Activated CD4-positive, CD25-positive, alpha-beta regulatory T cell treated with anti-CD3 and anti-CD28 coated beads, Interleukin-2, amount 50 U/mL, for 16 hours (primary cell): ENCODE results near the gene BTBD9.

Source experiments
- DNase-seq: peaks from one replicate; pipeline ENCODE4 v3.0.0-alpha.2; 2020; ENCODE audit warnings: low read depth, low spot score

BTBD9 gene

GRCh38 chr6:38209371-38210260 is 430.1 kb downstream of the BTBD9 start:
- no peak for DNase-seq

GRCh38 chr6:38208028-38208427 is 431.7 kb downstream of the BTBD9 start:
- no peak for DNase-seq

GRCh38 chr6:38207375-38207774 is 432.4 kb downstream of the BTBD9 start:
- DNase-seq, result no peak

- DNase-seq, result no peak
Measured at GRCh38 chr6:38198219-38198618, 441.5 kb downstream of the BTBD9 start.

- DNase-seq, result no peak
Measured at GRCh38 chr6:38195113-38195635, 444.6 kb downstream of the BTBD9 start.

GRCh38 chr6:38194589-38194988 is 445.1 kb downstream of the BTBD9 start:
- no peak for DNase-seq

- DNase-seq, result no peak
Measured at GRCh38 chr6:38194282-38194572, 445.5 kb downstream of the BTBD9 start.

- no peak for DNase-seq
Measured at GRCh38 chr6:38193481-38194281, 446.0 kb downstream of the BTBD9 start.

GRCh38 chr6:38193051-38193450 is 446.7 kb downstream of the BTBD9 start:
- DNase-seq, result no peak

- DNase-seq, result no peak
Measured at GRCh38 chr6:38192487-38192886, 447.2 kb downstream of the BTBD9 start.

- no peak for DNase-seq
Measured at GRCh38 chr6:38192011-38192410, 447.7 kb downstream of the BTBD9 start.

GRCh38 chr6:38191418-38191817 is 448.3 kb downstream of the BTBD9 start:
- no peak for DNase-seq

GRCh38 chr6:38188677-38189335 is 450.9 kb downstream of the BTBD9 start:
- DNase-seq, result no peak

- DNase-seq, result no peak
Measured at GRCh38 chr6:38187811-38188590, 451.7 kb downstream of the BTBD9 start.

- DNase-seq, result no peak
Measured at GRCh38 chr6:38187325-38187724, 452.4 kb downstream of the BTBD9 start.

- no peak for DNase-seq
Measured at GRCh38 chr6:38185752-38186151, 454.0 kb downstream of the BTBD9 start.

- no peak for DNase-seq
Measured at GRCh38 chr6:38185244-38185643, 454.5 kb downstream of the BTBD9 start.

GRCh38 chr6:38184585-38185080 is 455.1 kb downstream of the BTBD9 start:
- no peak for DNase-seq

- DNase-seq, result no peak
Measured at GRCh38 chr6:38183856-38184584, 455.7 kb downstream of the BTBD9 start.

- no peak for DNase-seq
Measured at GRCh38 chr6:38182426-38182825, 457.3 kb downstream of the BTBD9 start.

- DNase-seq, result no peak
Measured at GRCh38 chr6:38180586-38180985, 459.1 kb downstream of the BTBD9 start.
